GM06990 (cell line): ENCODE data around the gene CDPF1.

Experiments
- DNase-seq: peaks from one replicate; pipeline ENCODE4 v3.0.0-alpha.2; 2011; ENCODE audit not compliant: insufficient read length; ENCODE audit errors: extremely low read depth
- H3K27me3 ChIP-seq: replicated peaks from 2 replicates; pipeline ENCODE4 v1.6.0; 2011; ENCODE audit warnings: low read length; ENCODE audit not compliant: control insufficient read depth, insufficient read depth
- H3K36me3 ChIP-seq: 2 replicates; pipeline ENCODE4 v1.5.1; 2011; ENCODE audit warnings: low read length; ENCODE audit not compliant: control insufficient read depth, insufficient read depth
- H3K4me3 ChIP-seq: replicated peaks from 2 replicates; pipeline ENCODE4 v1.5.1; 2011; ENCODE audit warnings: low read depth, mild to moderate bottlenecking, control low read depth, low read length
- CTCF ChIP-seq: IDR thresholded peaks from 2 replicates; pipeline ENCODE4 v1.5.1; 2011; ENCODE audit warnings: low read length, control low read depth, mild to moderate bottlenecking, inconsistent platforms; ENCODE audit not compliant: insufficient read depth, poor library complexity, severe bottlenecking

The CDPF1 gene

GRCh38 chr22:46242076-46242475 lies 8.0 kb downstream of the CDPF1 start:
- no peak for DNase-seq
- no peak for TF ChIP-seq CTCF

GRCh38 chr22:46241396-46242007 lies 8.6 kb downstream of the CDPF1 start:
- no peak for DNase-seq
- Histone ChIP-seq H3K36me3 (peaks cover 3% of the 10 kb centered on the region), H3K27me3 (no peaks in the 10 kb centered on the region), H3K4me3 (no peak overlapping the region)
- TF ChIP-seq CTCF, result no peak

More at GRCh38 chr22:46242076-46242475, 8.0 kb downstream of the CDPF1 start:
- H3K36me3 ChIP-seq, result peaks cover 3% of the 10 kb centered on the region
- no peak overlapping the region for H3K4me3 ChIP-seq
- no peaks in the 10 kb centered on the region for H3K27me3 ChIP-seq

- Histone ChIP-seq H3K4me3 (no peak overlapping the region), H3K27me3 (no peaks in the 10 kb centered on the region), H3K36me3 (peaks cover 3% of the 10 kb centered on the region)
- DNase-seq, result no peak
- TF ChIP-seq CTCF, result no peak
Measured at GRCh38 chr22:46240907-46241306, 9.2 kb downstream of the CDPF1 start.

GRCh38 chr22:46240506-46240905 lies 9.6 kb downstream of the CDPF1 start:
- H3K36me3 ChIP-seq, result peaks cover 3% of the 10 kb centered on the region
- no peak for TF ChIP-seq CTCF
- DNase-seq, result no peak
- no peaks in the 10 kb centered on the region for H3K27me3 ChIP-seq
- H3K4me3 ChIP-seq, result no peak overlapping the region

- Histone ChIP-seq H3K27me3 (no peaks in the 10 kb centered on the region), H3K36me3 (peaks cover 5% of the 10 kb centered on the region), H3K4me3 (no peak overlapping the region)
- no peak for TF ChIP-seq CTCF
- no peak for DNase-seq
Measured at GRCh38 chr22:46240073-46240472, 10.0 kb downstream of the CDPF1 start.
